Measurements from ENCODE around the gene CES1. TPM values are rescaled to one million over a fixed set of nuclear protein-coding genes. Genes with fewer than 3 reads are reported as not detected.

The CES1 gene
- total RNA-seq, 2 experiments from 2014 or later = not detected

- H3K4me2 ChIP-seq (ENCODE audit: low read length) = no peak overlapping the region
- no peaks in the 10 kb centered on the region for H4K20me1 ChIP-seq (ENCODE audit: insufficient read depth, low read length)
- no peak overlapping the region for H3K4me3 ChIP-seq (ENCODE audit: low read depth, low read length, poor library complexity, severe bottlenecking)
- no peaks in the 10 kb centered on the region for H3K36me3 ChIP-seq (ENCODE audit: insufficient read depth, low read length)
- BruUV-seq (replicated peaks) = no TSS peak
- H3K79me2 ChIP-seq (ENCODE audit: insufficient read depth, low read depth, low read length) = no peaks in the 10 kb centered on the region
- intact Hi-C loops (cut with micrococcal nuclease; ENCODE audit: unreplicated experiment) = no loop called here
- H2AFZ ChIP-seq (ENCODE audit: low read length) = no peak overlapping the region
- no peak overlapping the region for H3K27ac ChIP-seq (ENCODE audit: low read depth, low read length, poor library complexity, severe bottlenecking)
- TF ChIP-seq CTCF (conservative IDR thresholded peaks at IDR 0.05; ENCODE audit: low read length) (no peak), EZH2phosphoT487 (IDR thresholded peaks at IDR 0.05; ENCODE audit: borderline replicate concordance, low read depth, low read length) (no peak)
- ChIA-PET POLR2A (no interaction called here), CTCF (ENCODE audit: unreplicated experiment) (no interaction called here)
- H3K9me3 ChIP-seq (ENCODE audit: low read length) = no peaks in the 10 kb centered on the region
- no peaks in the 10 kb centered on the region for H3K9me2 ChIP-seq (ENCODE audit: insufficient read depth, low read length)
- H3K4me1 ChIP-seq (ENCODE audit: insufficient read depth, low read length, poor library complexity, severe bottlenecking) = no peaks in the 10 kb centered on the region
- no peak for DNase-seq (ENCODE audit: low spot score)
These were observed 53.3 kb downstream of the CES1 start for GRCh38 chr16:55779402-55780094.

GRCh38 chr16:55778757-55779156, 54.1 kb downstream of the CES1 start:
- no peaks in the 10 kb centered on the region for H3K79me2 ChIP-seq (ENCODE audit: insufficient read depth, low read depth, low read length)
- no peak for TF ChIP-seq CTCF (conservative IDR thresholded peaks at IDR 0.05; ENCODE audit: low read length)
- TF ChIP-seq EZH2phosphoT487 (IDR thresholded peaks at IDR 0.05; ENCODE audit: borderline replicate concordance, low read depth, low read length) = no peak
- no peaks in the 10 kb centered on the region for H3K4me1 ChIP-seq (ENCODE audit: insufficient read depth, low read length, poor library complexity, severe bottlenecking)
- no peaks in the 10 kb centered on the region for H3K9me2 ChIP-seq (ENCODE audit: insufficient read depth, low read length)
- H3K4me3 ChIP-seq (ENCODE audit: low read depth, low read length, poor library complexity, severe bottlenecking) = no peak overlapping the region
- no peaks in the 10 kb centered on the region for H4K20me1 ChIP-seq (ENCODE audit: insufficient read depth, low read length)
- H3K4me2 ChIP-seq (ENCODE audit: low read length) = no peak overlapping the region
- intact Hi-C loops (cut with micrococcal nuclease; ENCODE audit: unreplicated experiment) = no loop called here
- BruUV-seq (replicated peaks) = no TSS peak
- H3K36me3 ChIP-seq (ENCODE audit: insufficient read depth, low read length) = no peaks in the 10 kb centered on the region
- H3K27ac ChIP-seq (ENCODE audit: low read depth, low read length, poor library complexity, severe bottlenecking) = no peak overlapping the region
- no peak for DNase-seq (ENCODE audit: low spot score)
- no peak overlapping the region for H2AFZ ChIP-seq (ENCODE audit: low read length)
- H3K9me3 ChIP-seq (ENCODE audit: low read length) = no peaks in the 10 kb centered on the region
- POLR2A ChIA-PET = no interaction called here
- CTCF ChIA-PET (ENCODE audit: unreplicated experiment) = no interaction called here

- H3K4me2 ChIP-seq (ENCODE audit: low read length) = no peak overlapping the region
- TF ChIP-seq EZH2phosphoT487 (IDR thresholded peaks at IDR 0.05; ENCODE audit: borderline replicate concordance, low read depth, low read length) = no peak
- TF ChIP-seq CTCF (conservative IDR thresholded peaks at IDR 0.05; ENCODE audit: low read length) = no peak
- CTCF ChIA-PET (ENCODE audit: unreplicated experiment) = no interaction called here
- H3K36me3 ChIP-seq (ENCODE audit: insufficient read depth, low read length) = no peaks in the 10 kb centered on the region
- H3K4me3 ChIP-seq (ENCODE audit: low read depth, low read length, poor library complexity, severe bottlenecking) = no peak overlapping the region
- no peak for DNase-seq (ENCODE audit: low spot score)
- H3K9me2 ChIP-seq (ENCODE audit: insufficient read depth, low read length) = no peaks in the 10 kb centered on the region
- intact Hi-C loops (cut with micrococcal nuclease; ENCODE audit: unreplicated experiment) = no loop called here
- H4K20me1 ChIP-seq (ENCODE audit: insufficient read depth, low read length) = no peaks in the 10 kb centered on the region
- no TSS peak for BruUV-seq (replicated peaks)
- no peaks in the 10 kb centered on the region for H3K9me3 ChIP-seq (ENCODE audit: low read length)
- POLR2A ChIA-PET = no interaction called here
- H3K27ac ChIP-seq (ENCODE audit: low read depth, low read length, poor library complexity, severe bottlenecking) = no peak overlapping the region
- H2AFZ ChIP-seq (ENCODE audit: low read length) = no peak overlapping the region
- H3K79me2 ChIP-seq (ENCODE audit: insufficient read depth, low read depth, low read length) = no peaks in the 10 kb centered on the region
- no peaks in the 10 kb centered on the region for H3K4me1 ChIP-seq (ENCODE audit: insufficient read depth, low read length, poor library complexity, severe bottlenecking)
These were observed 57.0 kb downstream of the CES1 start for GRCh38 chr16:55775857-55776256.

Measured in OCI-LY7 (cell line).